Neural progenitor cell (in vitro differentiated cells): ENCODE data around the gene ZNF280D. TPM values are rescaled to one million over a fixed set of nuclear protein-coding genes. Genes with fewer than 3 reads are reported as not detected.

Source experiments
- DNase-seq: peaks from one replicate; pipeline ENCODE4 v3.0.0-alpha.2; 2016; ENCODE audit warnings: low spot score
- H2AFZ ChIP-seq: fragments of 200-600 bp; sonication (generic); replicated peaks from 2 replicates; pipeline ENCODE4 v1.6.1; 2016; ENCODE audit warnings: antibody characterized with exemption
- H3F3A ChIP-seq: fragments of 200-600 bp; sonication (generic); 2 replicates; pipeline ENCODE4 v1.6.1; 2016; ENCODE audit warnings: antibody characterized with exemption, low read depth
- H3K27ac ChIP-seq: fragments of 200-600 bp; sonication (generic); 2 replicates; pipeline ENCODE4 v1.5.1; 2016; ENCODE audit warnings: mild to moderate bottlenecking
- H3K27me3 ChIP-seq: fragments of 200-600 bp; sonication (generic); 2 replicates; pipeline ENCODE4 v1.6.1; 2016; ENCODE audit warnings: mild to moderate bottlenecking, moderate library complexity
- H3K36me3 ChIP-seq: fragments of 200-600 bp; sonication (generic); 2 replicates; pipeline ENCODE4 v1.5.1; 2016
- H3K4me1 ChIP-seq: fragments of 200-600 bp; sonication (generic); 2 replicates; pipeline ENCODE4 v1.6.1; 2016; ENCODE audit warnings: mixed run types
- H3K4me2 ChIP-seq: fragments of 200-600 bp; sonication (generic); 2 replicates; pipeline ENCODE4 v1.6.1; 2016
- H3K4me3 ChIP-seq: fragments of 200-600 bp; sonication (generic); 2 replicates; pipeline ENCODE4 v1.5.1; 2016
- H3K79me2 ChIP-seq: fragments of 200-600 bp; sonication (generic); 2 replicates; pipeline ENCODE4 v1.6.1; 2016; ENCODE audit warnings: low read depth
- H3K9ac ChIP-seq: fragments of 200-600 bp; sonication (generic); 2 replicates; pipeline ENCODE4 v1.6.1; 2016
- H3K9me3 ChIP-seq: fragments of 200-600 bp; sonication (generic); 2 replicates; pipeline ENCODE4 v1.5.1; 2016; ENCODE audit warnings: low read depth
- H4K20me1 ChIP-seq: fragments of 200-600 bp; sonication (generic); 2 replicates; pipeline ENCODE4 v1.6.1; 2016; ENCODE audit warnings: low read depth
- H3K27ac Mint-ChIP-seq: 3 replicates; pipeline ENCODE4 v1.8.0; 2021; ENCODE audit warnings: mixed read lengths
- H3K27me3 Mint-ChIP-seq: 2 replicates; pipeline ENCODE4 v1.8.0; 2022; ENCODE audit warnings: low read depth, mild to moderate bottlenecking, inconsistent platforms, moderate library complexity, mixed read lengths; ENCODE audit not compliant: insufficient read depth
- H3K36me3 Mint-ChIP-seq: 3 replicates; pipeline ENCODE4 v1.8.0; 2021; ENCODE audit warnings: mixed read lengths
- H3K4me1 Mint-ChIP-seq: 3 replicates; pipeline ENCODE4 v1.8.0; 2021; ENCODE audit warnings: mixed read lengths
- H3K4me3 Mint-ChIP-seq: 3 replicates; pipeline ENCODE4 v1.8.0; 2021; ENCODE audit warnings: mild to moderate bottlenecking, moderate library complexity, mixed read lengths
- H3K9me3 Mint-ChIP-seq: 3 replicates; pipeline ENCODE4 v1.8.0; 2020; ENCODE audit warnings: mixed read lengths
- CTCF ChIP-seq: fragments of 200-600 bp; sonication (generic); IDR thresholded peaks from 2 replicates; pipeline ENCODE4 v1.5.1; 2017; ENCODE audit warnings: antibody characterized with exemption, mild to moderate bottlenecking
- EZH2 ChIP-seq: fragments of 200-600 bp; sonication (generic); IDR thresholded peaks from 2 replicates; pipeline ENCODE4 v1.6.1; 2017; ENCODE audit warnings: antibody characterized with exemption, mild to moderate bottlenecking, moderate library complexity
- EZH2phosphoT487 ChIP-seq: fragments of 200-600 bp; sonication (generic); IDR thresholded peaks from 2 replicates; pipeline ENCODE4 v1.6.1; 2017; ENCODE audit warnings: antibody characterized with exemption
- total RNA-seq: library from RNA; depleted of rRNA; stranded (reverse); fragments of >200 nt; gene quantifications from 2 replicates; pipeline ENCODE4 v1.2.3, GENCODE V29; 2015; ENCODE audit warnings: low replicate concordance

The ZNF280D gene
- total RNA-seq, 1 donor from 2014 or later = 9.9 TPM

DNA sequence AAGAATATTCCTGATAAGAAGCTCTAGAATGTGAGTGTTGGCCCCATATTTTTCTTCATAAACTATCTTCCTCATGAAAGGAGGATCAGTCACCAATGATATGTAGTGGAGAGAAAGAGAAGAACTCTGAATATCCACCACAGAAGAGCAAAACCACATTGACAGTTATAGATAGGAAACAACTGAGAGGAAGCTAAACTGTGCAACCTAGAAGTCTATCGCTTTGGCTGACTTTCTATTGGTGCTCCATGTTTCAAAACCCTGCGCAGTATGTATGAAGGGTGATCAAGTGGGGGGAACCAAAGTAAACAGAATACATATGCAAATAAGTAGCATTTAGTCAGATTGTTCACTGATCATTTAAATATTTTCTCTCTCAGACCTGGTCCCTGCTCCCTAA is 41.0 kb upstream of the ZNF280D start:
- Histone ChIP-seq H3K4me1 (no peaks in the 10 kb centered on the region), H3K4me2 (no peak overlapping the region), H3K27ac (no peak overlapping the region), H3F3A (no peaks in the 10 kb centered on the region), H3K27me3 (no peaks in the 10 kb centered on the region), H3K9me3 (no peaks in the 10 kb centered on the region), H4K20me1 (no peaks in the 10 kb centered on the region), H3K79me2 (no peaks in the 10 kb centered on the region), H3K4me3 (no peak overlapping the region), H3K36me3 (no peaks in the 10 kb centered on the region), H3K9ac (no peak overlapping the region), H2AFZ (no peak overlapping the region)
- H3K4me3 Mint-ChIP-seq = no peak overlapping the region
- no peak for TF ChIP-seq EZH2phosphoT487
- TF ChIP-seq CTCF = no peak
- TF ChIP-seq EZH2 = no peak
- DNase-seq = no peak
- no peaks in the 10 kb centered on the region for H3K36me3 Mint-ChIP-seq
- no peak overlapping the region for H3K27ac Mint-ChIP-seq
- H3K27me3 Mint-ChIP-seq = peaks cover 10% of the 10 kb centered on the region
- H3K4me1 Mint-ChIP-seq = no peaks in the 10 kb centered on the region
- no peaks in the 10 kb centered on the region for H3K9me3 Mint-ChIP-seq

GRCh38 chr15:56772868-56773639 is 39.7 kb upstream of the ZNF280D start:
- Mint-ChIP-seq H3K9me3 (no peaks in the 10 kb centered on the region), H3K4me1 (no peaks in the 10 kb centered on the region), H3K36me3 (no peaks in the 10 kb centered on the region), H3K4me3 (no peak overlapping the region), H3K27ac (no peak overlapping the region), H3K27me3 (peaks cover 10% of the 10 kb centered on the region)
- Histone ChIP-seq H3K79me2 (no peaks in the 10 kb centered on the region), H3K36me3 (no peaks in the 10 kb centered on the region), H2AFZ (no peak overlapping the region), H3K27ac (no peak overlapping the region), H3K27me3 (no peaks in the 10 kb centered on the region), H3K9me3 (no peaks in the 10 kb centered on the region), H4K20me1 (no peaks in the 10 kb centered on the region), H3F3A (no peaks in the 10 kb centered on the region), H3K4me3 (no peak overlapping the region), H3K4me1 (no peaks in the 10 kb centered on the region), H3K4me2 (no peak overlapping the region), H3K9ac (no peak overlapping the region)
- no peak for TF ChIP-seq EZH2phosphoT487
- no peak for TF ChIP-seq EZH2
- TF ChIP-seq CTCF = no peak
- no peak for DNase-seq

DNA sequence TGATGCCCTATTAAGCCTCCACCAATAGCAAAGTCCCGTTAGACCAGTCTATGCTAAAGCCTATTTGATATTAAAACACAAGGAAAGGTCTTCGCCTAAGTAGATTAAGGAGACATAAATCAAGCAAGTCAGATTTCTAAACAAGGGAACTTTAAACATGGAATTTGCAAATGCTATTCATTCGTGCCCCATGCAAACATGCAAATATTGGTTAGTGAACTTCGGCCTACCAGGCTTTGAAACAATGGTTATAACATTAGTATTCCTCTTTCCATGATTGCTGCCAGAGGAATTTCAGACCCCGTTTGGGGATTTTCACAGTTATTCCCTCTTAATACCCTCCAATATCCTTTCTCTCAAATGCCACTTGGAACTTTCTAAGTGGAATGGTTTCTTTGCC is 36.9 kb upstream of the ZNF280D start:
- no peaks in the 10 kb centered on the region for H3K9me3 ChIP-seq
- no peaks in the 10 kb centered on the region for H4K20me1 ChIP-seq
- H2AFZ ChIP-seq = no peak overlapping the region
- H3K4me3 ChIP-seq = no peak overlapping the region
- Mint-ChIP-seq H3K36me3 (no peaks in the 10 kb centered on the region), H3K4me1 (no peaks in the 10 kb centered on the region), H3K27me3 (peaks cover 8% of the 10 kb centered on the region), H3K27ac (no peak overlapping the region), H3K4me3 (no peak overlapping the region), H3K9me3 (no peaks in the 10 kb centered on the region)
- H3K27me3 ChIP-seq = no peaks in the 10 kb centered on the region
- no peak for DNase-seq
- no peaks in the 10 kb centered on the region for H3K36me3 ChIP-seq
- no peaks in the 10 kb centered on the region for H3K4me1 ChIP-seq
- TF ChIP-seq EZH2 (no peak), CTCF (no peak), EZH2phosphoT487 (no peak)
- H3K4me2 ChIP-seq = no peak overlapping the region
- H3K27ac ChIP-seq = no peak overlapping the region
- H3F3A ChIP-seq = no peaks in the 10 kb centered on the region
- H3K79me2 ChIP-seq = no peaks in the 10 kb centered on the region
- no peak overlapping the region for H3K9ac ChIP-seq
